Kidney tubule cell (primary cell): Measurements from ENCODE around the gene GNA12.
A peak's percentile ranks its signal among the peaks of the same experiment; 100 is the strongest.
"Not testable (repeated sequence)": the region's sequence is repeated elsewhere in the genome, so short reads cannot be mapped to it uniquely, and the experiment has no call there.

Experiments used
- DNase-seq: peaks from one replicate; pipeline ENCODE4 v3.0.0-alpha.2; 2018; ENCODE audit warnings: low spot score

Gene GNA12

DNA sequence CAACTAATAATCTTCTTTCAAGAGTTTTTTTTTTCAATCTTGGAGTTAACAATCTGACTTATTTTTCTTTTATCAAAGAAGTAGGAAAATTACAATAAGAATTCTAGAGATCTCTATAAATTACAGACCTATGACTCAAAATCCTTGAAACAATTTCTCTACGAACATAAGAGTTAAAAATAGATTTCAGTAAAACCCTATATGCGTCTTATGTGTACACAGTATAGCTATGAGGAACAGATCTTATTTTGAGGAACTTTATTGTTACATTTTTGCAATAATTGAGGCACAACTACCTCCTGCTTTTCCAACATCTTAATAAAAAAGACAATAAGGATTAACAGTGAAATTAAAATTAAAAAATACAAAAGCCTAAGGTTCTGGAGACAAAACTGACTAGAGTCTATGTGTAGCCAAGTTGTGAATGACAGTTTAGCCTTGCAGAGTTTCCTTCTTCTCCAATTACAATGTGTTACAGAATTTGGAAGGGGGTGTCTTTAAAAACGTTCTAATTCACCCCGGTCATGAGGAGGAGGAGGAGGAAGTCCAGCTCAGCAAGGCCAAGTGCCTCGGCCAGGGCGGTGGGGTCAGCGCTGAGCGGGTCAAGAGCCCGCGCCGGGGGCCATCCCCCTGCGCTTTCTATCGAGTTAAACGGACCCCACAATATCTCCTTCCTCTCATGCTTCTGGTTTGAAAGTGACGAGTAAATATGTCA, 115.6 kb downstream of the GNA12 start:
- DNase-seq = no peak

- not testable (repeated sequence) for DNase-seq
Observed at GRCh38 chr7:2727206-2727605, 116.9 kb downstream of the GNA12 start.

DNA sequence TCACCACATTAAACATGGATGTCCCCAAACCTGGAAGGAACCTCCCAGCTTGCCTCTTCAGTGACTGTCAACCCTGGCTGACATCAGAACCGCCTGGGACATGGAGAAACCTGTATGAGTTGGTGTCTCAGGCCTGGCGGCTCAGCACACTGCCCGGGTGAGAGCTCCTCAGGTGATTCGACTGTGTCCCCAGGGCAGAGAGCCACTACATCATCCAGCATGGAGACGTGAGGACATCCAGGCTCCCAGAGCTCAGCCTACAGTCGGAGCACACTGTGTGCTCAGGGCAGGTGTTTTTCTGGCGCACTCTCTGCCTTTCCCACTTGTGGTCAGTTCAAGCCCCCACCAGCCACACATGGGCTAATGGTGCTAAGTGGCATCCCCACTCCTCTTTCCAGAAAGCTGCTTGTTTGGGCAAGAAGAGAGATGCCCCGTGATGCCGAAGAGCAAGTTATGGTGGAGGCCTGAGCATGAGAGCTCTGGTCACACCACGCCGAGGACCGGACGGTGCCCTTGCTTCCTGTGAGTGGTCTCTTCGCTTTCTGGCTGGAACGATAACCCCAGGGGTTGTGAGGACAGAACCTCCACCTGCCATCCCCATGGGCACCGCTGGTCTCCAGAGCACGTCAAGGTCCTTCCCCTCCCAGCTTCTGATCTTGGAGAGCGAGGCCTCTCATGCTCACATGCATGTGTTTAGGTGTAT, 117.6 kb downstream of the GNA12 start:
- DNase-seq = no peak

DNA sequence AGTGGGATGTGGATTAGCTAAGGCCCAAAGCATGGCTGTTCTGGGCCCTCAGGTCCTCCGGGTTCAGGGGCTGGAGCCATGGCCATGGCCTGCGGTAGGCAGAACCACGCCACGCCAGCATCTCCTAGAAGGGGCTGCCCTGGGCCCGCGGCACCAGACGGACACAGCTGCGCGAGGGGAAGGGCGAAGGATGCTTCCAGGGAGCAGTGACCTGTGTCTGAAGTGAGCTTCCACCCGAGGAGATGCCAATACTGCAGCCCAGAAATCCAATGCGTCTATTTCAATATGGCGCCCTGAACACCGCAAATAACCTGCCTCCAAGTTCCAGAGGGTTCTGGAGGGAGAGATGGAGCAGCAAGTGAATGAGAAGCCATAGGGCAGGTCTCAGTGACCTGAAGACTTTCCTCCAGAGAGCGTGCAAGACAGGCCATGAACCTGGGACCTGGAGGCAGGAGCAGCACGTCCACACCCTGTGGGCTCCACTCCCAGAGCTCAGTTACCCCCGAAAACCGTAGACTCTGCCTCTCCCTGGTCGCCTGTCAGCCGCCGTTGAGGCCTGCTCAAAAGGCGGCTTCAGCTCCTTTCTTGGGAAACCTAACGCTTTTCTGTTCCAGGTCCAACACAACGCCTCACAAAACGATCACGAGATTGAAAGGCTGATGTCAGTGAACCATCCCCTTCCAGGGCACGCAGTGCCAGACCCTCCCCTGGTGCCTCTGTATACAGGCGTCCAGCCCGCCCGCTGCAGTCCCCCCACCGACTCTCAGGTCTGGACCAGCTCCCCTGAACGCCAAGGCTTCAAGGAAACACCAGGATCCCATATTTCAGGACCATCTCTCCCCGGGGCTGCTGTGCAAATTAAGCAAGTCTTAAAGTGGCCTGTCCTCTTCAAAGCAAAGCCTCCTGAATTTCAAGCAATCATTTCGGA, 118.7 kb downstream of the GNA12 start:
- DNase-seq = no peak

- no peak for DNase-seq
Observed at GRCh38 chr7:2724453-2725177, 119.5 kb downstream of the GNA12 start.

- DNase-seq = not testable (repeated sequence)
Observed at GRCh38 chr7:2724036-2724435, 120.1 kb downstream of the GNA12 start.

DNA sequence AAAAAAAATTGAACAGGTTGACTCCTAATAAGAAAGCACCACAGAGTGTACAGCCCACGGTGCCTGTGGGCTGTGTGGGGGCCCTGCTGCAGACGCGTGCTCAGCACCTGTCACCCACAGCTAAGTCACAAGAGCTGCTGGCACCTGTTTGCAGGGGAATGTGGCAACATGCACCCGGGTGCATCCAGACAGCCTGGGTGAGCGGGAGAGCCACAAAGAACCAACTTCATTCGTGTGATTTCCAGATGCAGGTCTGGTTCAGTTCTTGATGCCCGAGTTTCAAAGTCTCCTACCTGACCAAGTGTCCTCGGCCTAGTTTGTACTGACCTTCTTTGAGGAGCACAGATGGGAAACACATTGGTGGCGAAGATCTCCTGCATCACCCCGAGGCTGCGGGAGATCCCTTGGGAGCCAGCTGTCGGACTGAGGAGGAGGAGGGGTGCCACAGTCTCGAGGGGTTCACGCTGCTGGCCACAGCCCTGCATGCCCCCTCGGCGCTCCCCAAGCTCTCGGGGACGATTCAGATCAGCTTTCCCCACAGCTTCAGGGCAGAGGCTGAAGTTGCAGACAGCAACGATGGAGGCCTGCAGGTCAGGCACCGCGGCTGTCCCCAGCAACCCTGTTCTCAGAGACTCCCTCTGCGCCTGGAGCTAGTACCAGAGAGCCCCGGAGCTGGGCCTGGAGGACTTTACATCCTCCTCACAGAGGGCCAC, 120.8 kb downstream of the GNA12 start:
- DNase-seq = no peak

DNA sequence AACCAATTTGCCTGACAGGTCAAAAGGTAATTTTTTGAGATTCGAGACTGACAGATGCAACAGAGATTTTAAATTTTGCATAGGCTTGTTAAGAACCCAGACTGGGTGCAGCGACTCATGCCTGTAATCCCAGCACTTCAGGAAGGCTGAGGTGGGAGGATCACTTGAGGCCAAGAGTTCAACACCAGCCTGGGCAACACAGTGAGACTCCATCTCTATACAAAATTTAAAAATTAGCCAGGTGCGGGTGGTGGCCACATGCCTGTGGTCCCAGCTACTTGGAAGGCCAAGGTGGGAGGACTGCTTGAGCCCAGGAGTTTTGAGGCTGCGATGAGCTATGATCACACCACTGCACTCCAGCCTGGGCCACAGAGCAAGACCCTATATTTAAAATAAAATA, 121.5 kb downstream of the GNA12 start:
- DNase-seq = no peak

DNA sequence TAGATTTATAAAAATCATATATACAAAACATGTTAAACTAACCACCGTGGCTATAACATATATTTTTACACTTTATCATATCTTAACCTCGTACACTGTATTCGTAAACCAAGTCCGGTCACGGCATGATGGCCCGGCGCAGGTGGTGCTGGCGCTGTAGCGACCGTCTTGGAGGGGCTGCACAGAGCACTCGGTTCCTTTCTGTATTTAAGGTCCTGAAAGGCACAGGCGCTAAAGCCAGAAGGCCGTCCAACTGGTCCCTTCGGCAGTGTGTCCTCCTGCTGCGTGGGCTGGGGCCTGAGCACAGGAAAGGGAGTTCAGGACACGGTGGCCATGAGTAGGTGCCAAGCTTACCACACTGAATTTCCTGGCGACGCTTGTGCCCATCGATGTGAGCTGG, 122.3 kb downstream of the GNA12 start:
- DNase-seq = no peak

DNA sequence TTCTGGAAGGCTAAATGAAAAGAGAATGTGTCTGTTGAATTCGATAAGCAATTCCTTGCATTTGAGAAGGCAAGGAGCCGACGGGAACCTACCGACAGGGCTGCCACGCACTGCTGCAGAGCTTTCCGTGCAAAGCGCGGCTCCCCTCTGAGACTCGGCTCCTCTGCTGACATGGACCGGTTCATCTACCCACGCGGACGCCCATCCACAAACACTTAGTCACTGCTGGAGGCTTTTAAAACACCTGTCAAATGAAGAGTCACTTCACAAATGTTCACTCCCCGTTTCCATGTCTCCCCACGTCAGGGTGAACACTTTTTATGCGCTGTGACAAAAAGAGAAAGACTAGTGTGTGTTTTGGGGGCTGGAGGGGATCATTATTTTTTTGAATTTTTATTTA, 124.1 kb downstream of the GNA12 start:
- no peak for DNase-seq

DNA sequence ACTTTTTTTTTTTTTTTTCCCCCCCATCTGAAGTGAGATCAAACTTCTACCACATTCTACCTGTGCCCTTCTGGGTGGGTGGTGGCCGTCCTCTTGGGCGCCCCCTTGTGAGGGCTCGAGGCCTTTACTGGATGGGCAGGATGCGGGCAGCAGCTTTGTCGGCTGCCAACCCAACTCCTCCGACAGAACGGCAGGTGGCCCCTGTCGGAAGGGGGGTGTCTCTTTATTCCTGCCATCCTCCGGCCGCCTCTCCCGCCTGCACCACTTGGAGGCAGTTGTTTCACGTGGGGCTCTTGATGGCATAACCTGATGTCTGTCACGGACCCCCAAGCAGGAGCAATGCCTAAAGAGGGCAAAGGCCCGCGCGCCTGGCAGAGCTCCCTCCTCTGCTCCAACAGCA, 125.1 kb downstream of the GNA12 start:
- no peak for DNase-seq

- no peak for DNase-seq
Observed at GRCh38 chr7:2718296-2718965, 125.7 kb downstream of the GNA12 start.

DNA sequence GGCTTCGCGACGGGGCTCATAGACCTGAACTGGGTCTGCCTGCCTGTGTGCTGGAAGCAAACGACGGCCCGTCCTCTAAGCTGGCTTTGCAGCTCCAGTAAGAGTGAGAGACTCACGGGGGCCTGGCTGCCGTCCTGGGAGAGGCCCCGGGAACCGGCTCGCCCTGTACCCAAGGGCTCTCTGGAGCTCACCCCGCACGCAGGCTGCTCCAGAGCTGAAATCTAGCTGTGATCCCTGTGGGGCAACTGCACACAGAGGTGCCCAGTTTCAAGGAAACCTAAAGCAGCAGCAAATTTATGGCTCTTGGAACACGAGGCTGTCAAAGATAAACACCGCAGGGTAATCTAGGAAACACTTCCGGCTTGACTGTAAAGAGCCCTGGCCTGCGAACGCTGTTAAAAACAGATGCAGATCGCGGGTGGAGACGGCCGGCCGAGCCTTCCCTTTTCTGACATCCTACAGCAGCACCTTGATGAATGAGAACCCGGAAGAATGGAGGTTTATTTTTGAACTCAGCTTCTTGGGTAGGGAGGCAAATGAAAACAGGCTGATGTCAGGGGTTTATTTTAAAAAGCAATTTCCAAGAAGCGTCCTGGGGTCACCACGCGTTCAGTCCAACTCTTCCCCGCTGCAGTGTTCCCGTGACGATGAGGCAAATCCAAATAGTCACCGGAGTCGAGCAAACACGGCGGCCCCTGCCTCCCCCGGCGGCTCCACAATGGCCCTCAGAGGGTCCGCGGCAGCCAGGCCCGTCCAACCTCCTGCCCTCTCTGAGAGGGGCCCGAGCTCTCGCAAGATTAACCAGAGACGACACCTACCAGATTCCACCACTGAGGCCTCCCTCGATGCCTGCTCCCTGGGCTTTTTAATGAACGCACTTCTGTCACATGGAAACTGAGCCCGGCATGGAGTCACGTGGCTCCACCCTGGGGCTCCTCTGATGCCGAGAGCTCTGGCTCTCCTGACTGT, 126.5 kb downstream of the GNA12 start:
- peak; percentile 14 for DNase-seq

DNA sequence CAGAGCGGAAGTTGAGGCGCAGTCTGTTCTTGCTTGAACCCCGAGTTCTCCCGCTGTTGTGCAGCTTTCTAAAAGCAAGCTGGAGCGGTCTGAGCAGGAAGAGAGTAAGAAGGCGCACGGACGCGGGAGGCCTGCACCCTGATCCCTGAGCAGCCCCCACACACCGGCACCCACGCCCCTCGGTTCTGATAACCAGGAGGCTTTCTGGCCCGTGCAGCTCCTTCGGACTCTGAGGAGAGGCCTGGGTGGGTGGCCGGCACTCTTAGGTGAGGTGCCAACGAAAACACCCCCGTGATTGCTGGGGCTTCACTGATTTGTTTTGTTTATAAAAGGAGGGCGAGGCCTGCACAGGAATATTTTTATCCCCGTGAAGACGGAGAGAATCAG, 127.2 kb downstream of the GNA12 start:
- DNase-seq = no peak

DNA sequence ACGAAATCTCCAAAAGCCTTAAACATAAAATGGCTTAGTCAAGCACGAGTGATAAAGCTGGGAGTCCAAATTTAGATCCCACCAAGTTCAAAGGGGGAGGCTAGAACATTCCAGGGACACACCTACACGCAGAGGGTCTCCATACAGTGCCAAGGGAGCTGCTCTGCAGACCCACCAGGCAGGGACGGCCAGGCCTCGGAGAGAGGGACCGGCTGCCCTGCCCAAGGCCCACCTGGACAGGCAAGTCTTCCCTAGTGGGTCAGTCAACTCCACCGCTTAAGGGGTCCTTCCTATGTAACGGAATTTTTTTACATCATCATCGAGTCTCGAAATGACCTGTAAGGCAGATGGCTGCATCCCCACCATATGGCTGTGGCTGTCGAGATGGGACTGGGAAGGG, 127.6 kb downstream of the GNA12 start:
- DNase-seq = no peak

DNA sequence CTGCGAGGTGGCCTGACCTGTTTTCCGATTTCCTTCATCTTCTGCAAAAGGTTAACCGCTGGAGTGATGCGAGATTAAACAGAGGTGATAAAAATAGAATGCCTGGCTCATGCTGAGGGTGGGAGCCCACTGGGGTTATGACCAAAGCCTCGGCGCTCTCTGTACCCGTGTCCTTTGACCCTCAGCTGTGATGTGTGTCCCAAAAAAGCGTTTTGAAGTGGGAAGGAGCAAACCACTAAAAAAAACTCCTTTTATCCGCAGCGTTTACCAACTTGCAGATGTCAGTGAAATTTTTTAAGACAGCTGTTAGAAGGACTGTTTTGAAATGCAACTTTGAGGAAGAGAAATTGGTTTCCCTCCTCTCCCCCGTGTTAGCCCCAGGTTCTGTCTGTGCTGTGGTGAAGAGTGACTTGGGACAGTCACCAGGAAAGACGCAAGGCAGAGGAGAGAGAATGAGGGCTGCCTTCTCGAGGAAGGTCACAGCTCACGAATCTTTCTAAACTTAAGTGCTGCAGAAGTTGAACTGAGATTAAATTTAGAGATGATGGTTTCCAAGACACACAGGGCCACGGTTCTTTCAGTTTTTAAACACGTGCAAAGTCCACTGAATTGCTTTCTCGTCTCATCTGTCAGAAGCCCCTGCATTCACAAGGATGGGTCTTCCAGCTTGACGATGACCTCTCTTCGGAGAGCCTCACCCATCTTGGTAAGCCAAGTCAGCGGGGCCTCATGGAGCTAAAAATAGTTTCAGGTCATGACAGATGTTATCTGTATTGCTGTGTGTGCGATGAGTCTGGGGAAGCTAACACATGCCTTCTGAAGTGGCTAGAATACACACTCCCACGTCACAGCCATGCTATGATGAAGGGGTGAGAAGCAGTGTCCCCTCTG, 128.5 kb downstream of the GNA12 start:
- no peak for DNase-seq

GRCh38 chr7:2714636-2715035, 129.5 kb downstream of the GNA12 start:
- no peak for DNase-seq

DNA sequence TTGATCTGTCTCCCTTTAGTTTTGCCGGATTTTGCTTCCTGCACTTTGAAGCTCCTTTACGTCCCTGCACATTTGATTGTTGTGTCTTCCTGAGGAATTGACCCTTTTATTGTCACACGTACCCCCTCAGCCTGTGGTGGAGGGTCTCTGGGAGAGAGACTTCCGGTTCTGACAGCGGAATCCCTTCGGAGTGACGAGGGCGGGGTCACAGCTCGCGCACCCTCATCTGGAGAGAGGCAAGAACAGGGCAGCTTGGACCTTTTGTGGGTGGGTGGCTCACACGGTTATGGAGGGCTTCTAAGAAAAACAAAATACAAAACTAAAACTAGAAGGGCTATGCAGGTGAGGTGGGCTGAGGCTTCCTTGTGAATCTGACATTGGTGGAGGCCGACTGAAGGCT, 130.1 kb downstream of the GNA12 start:
- no peak for DNase-seq

DNA sequence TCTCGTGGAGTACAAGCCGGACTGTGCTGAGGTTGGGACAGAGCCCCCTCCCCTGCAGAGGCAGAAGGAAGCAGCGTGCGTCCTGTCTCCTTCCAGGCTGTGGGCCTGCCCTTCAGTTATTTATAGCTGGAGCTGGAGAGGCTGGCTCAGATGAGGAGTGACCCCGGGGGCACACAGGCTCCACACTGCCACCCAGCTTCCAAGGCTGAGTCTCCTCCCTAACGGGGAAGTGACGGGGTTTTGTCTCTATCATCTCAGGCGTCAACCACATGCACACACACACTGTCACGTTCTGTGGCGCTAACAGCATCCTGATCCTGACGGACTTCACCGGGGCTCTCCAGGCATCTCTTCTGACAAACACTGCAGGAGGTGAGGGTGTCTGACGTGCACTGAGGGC, 130.7 kb downstream of the GNA12 start:
- no peak for DNase-seq
